Astrocyte (in vitro differentiated cells and primary cell): ENCODE results near the gene MEGF11. TPM values are rescaled to one million over a fixed set of nuclear protein-coding genes. Genes with fewer than 3 reads are reported as not detected.

Experiments
- DNase-seq: peaks from one replicate; pipeline ENCODE4 v3.0.0-alpha.2; 2010; ENCODE audit warnings: low read depth
- FAIRE-seq: peaks from 2 replicates; lab custom pipeline; 2011; peaks lifted over from hg19 to GRCh38; lab: Jason Lieb, UNC
- H2AFZ ChIP-seq: 2 replicates; pipeline ENCODE4 v1.6.0; 2012; ENCODE audit warnings: low read depth, low read length, inconsistent platforms
- H3K27ac ChIP-seq: 2 replicates; pipeline ENCODE4 v1.5.1; 2011; ENCODE audit warnings: low read depth, low read length, inconsistent platforms
- H3K27me3 ChIP-seq: 2 replicates; pipeline ENCODE4 v1.6.0; 2011; ENCODE audit warnings: low read length, inconsistent platforms; ENCODE audit not compliant: insufficient read depth
- H3K36me3 ChIP-seq: 2 replicates; pipeline ENCODE4 v1.5.1; 2011; ENCODE audit warnings: low read length, inconsistent platforms; ENCODE audit not compliant: insufficient read depth
- H3K4me1 ChIP-seq: 2 replicates; pipeline ENCODE4 v1.5.1; 2011; ENCODE audit warnings: low read length, inconsistent platforms; ENCODE audit not compliant: insufficient read depth
- H3K4me2 ChIP-seq: 2 replicates; pipeline ENCODE4 v1.6.0; 2012; ENCODE audit warnings: low read length, inconsistent platforms
- H3K4me3 ChIP-seq: 2 replicates; pipeline ENCODE4 v1.5.1; 2011; ENCODE audit warnings: low read depth, mild to moderate bottlenecking, low read length, inconsistent platforms; ENCODE audit not compliant: insufficient read depth
- H3K79me2 ChIP-seq: 2 replicates; pipeline ENCODE4 v1.6.0; 2012; ENCODE audit warnings: mild to moderate bottlenecking, low read length, inconsistent platforms; ENCODE audit not compliant: insufficient read depth
- H3K9ac ChIP-seq: 2 replicates; pipeline ENCODE4 v1.6.0; 2012; ENCODE audit warnings: mild to moderate bottlenecking, low read length, inconsistent platforms
- H3K9me3 ChIP-seq: 2 replicates; pipeline ENCODE4 v1.5.1; 2012; ENCODE audit warnings: low read depth, mild to moderate bottlenecking, low read length, inconsistent platforms; ENCODE audit not compliant: insufficient read depth
- H4K20me1 ChIP-seq: 2 replicates; pipeline ENCODE4 v1.6.0; 2012; ENCODE audit warnings: low read length, inconsistent platforms; ENCODE audit not compliant: insufficient read depth
- H3K27ac Mint-ChIP-seq: one replicate; pipeline ENCODE4 v1.8.0; 2021; ENCODE audit warnings: mild to moderate bottlenecking, mixed read lengths; ENCODE audit not compliant: unreplicated experiment
- H3K27me3 Mint-ChIP-seq: one replicate; pipeline ENCODE4 v1.8.0; 2021; ENCODE audit warnings: low read depth, mixed read lengths; ENCODE audit not compliant: unreplicated experiment
- H3K36me3 Mint-ChIP-seq: one replicate; pipeline ENCODE4 v1.8.0; 2021; ENCODE audit warnings: low read depth, mixed read lengths; ENCODE audit not compliant: unreplicated experiment
- H3K4me1 Mint-ChIP-seq: one replicate; pipeline ENCODE4 v1.8.0; 2021; ENCODE audit warnings: low read depth, mixed read lengths; ENCODE audit not compliant: unreplicated experiment
- H3K4me3 Mint-ChIP-seq: one replicate; pipeline ENCODE4 v1.8.0; 2021; ENCODE audit warnings: mild to moderate bottlenecking, moderate library complexity, mixed read lengths; ENCODE audit not compliant: unreplicated experiment
- H3K9me3 Mint-ChIP-seq: one replicate; pipeline ENCODE4 v1.8.0; 2021; ENCODE audit warnings: mild to moderate bottlenecking, mixed read lengths; ENCODE audit not compliant: unreplicated experiment
- EZH2 ChIP-seq: IDR thresholded peaks from 2 replicates; pipeline ENCODE4 v1.6.1; 2012; ENCODE audit warnings: mild to moderate bottlenecking, low read length, inconsistent platforms; ENCODE audit not compliant: insufficient read depth
- total RNA-seq: library from RNA; stranded (reverse); gene quantifications from 2 replicates; pipeline ENCODE4 v1.2.1, GENCODE V29; 2021
- TF ChIP-seq, protein P1 (sequence below): IDR thresholded peaks from 2 replicates; pipeline ENCODE4 v1.5.1; 2011; ENCODE audit warnings: low read depth, mild to moderate bottlenecking, inconsistent platforms, low read length, moderate library complexity; ENCODE audit not compliant: insufficient read depth

The MEGF11 gene
- total RNA-seq, 1 donor from 2014 or later: 0.16 TPM

DNA sequence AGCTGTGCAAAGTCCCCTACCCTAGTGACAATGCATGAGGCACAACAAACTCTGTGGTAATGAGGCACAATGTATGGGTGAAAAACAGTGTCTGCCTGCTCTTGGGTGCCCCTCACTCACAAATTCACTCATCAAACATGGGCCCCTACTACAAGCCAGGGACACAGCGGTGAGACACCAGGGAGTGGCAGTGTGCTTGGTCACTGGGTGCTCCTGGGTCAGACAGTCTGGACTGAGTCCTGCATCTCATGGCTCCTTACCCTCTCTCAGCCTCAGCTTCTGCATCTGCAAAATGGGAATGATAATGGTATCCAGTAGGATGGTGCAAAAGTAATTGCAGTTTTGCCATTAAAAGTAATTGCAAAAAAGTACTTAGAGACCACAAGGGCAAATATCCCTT is 184.7 kb downstream of the MEGF11 start:
- Mint-ChIP-seq H3K36me3 (no peaks in the 10 kb centered on the region), H3K9me3 (no peaks in the 10 kb centered on the region), H3K4me1 (peaks cover 7% of the 10 kb centered on the region), H3K4me3 (no peak overlapping the region), H3K27me3 (peaks cover 15% of the 10 kb centered on the region), H3K27ac (no peak overlapping the region)
- TF ChIP-seq EZH2: no peak
- TF ChIP-seq, protein P1, sequence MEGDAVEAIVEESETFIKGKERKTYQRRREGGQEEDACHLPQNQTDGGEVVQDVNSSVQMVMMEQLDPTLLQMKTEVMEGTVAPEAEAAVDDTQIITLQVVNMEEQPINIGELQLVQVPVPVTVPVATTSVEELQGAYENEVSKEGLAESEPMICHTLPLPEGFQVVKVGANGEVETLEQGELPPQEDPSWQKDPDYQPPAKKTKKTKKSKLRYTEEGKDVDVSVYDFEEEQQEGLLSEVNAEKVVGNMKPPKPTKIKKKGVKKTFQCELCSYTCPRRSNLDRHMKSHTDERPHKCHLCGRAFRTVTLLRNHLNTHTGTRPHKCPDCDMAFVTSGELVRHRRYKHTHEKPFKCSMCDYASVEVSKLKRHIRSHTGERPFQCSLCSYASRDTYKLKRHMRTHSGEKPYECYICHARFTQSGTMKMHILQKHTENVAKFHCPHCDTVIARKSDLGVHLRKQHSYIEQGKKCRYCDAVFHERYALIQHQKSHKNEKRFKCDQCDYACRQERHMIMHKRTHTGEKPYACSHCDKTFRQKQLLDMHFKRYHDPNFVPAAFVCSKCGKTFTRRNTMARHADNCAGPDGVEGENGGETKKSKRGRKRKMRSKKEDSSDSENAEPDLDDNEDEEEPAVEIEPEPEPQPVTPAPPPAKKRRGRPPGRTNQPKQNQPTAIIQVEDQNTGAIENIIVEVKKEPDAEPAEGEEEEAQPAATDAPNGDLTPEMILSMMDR: no peak
- Histone ChIP-seq H3K9me3 (no peaks in the 10 kb centered on the region), H3K4me1 (no peaks in the 10 kb centered on the region), H3K27ac (no peak overlapping the region), H3K79me2 (no peaks in the 10 kb centered on the region), H3K36me3 (no peaks in the 10 kb centered on the region), H4K20me1 (no peaks in the 10 kb centered on the region), H3K27me3 (peaks cover 30% of the 10 kb centered on the region), H3K4me3 (no peak overlapping the region), H3K9ac (no peak overlapping the region), H3K4me2 (no peak overlapping the region), H2AFZ (no peak overlapping the region)
- DNase-seq: no peak
- FAIRE-seq: no peak

DNA sequence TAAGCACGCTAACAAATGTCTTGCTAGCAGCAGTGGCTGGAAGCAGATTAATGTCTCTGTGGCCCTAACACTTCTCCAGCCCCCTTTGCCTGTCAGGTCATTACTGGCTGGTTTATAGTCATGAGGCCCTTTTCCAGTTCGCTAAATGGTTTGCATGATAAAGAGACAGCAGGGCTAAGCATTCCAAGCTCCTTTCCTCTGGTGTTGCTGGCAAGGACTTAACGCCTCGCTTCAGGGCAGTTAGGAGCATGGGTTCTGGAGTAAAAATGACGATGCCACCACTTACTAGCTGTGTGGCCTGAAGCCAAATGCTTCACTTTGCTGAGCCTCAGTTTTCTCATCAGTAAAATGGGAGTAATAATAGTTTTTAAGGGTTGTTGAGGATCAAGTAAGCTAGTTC is 185.9 kb downstream of the MEGF11 start:
- Mint-ChIP-seq H3K9me3 (no peaks in the 10 kb centered on the region), H3K4me1 (peaks cover 5% of the 10 kb centered on the region), H3K36me3 (no peaks in the 10 kb centered on the region), H3K4me3 (no peak overlapping the region), H3K27ac (no peak overlapping the region), H3K27me3 (peaks cover 15% of the 10 kb centered on the region)
- Histone ChIP-seq H3K4me1 (no peaks in the 10 kb centered on the region), H3K36me3 (no peaks in the 10 kb centered on the region), H3K9ac (no peak overlapping the region), H3K27me3 (peaks cover 25% of the 10 kb centered on the region), H3K27ac (no peak overlapping the region), H3K79me2 (no peaks in the 10 kb centered on the region), H2AFZ (no peak overlapping the region), H3K4me2 (no peak overlapping the region), H3K9me3 (no peaks in the 10 kb centered on the region), H4K20me1 (no peaks in the 10 kb centered on the region), H3K4me3 (no peak overlapping the region)
- FAIRE-seq: no peak
- no peak for DNase-seq
- TF ChIP-seq, protein P1: no peak
- TF ChIP-seq EZH2: no peak

DNA sequence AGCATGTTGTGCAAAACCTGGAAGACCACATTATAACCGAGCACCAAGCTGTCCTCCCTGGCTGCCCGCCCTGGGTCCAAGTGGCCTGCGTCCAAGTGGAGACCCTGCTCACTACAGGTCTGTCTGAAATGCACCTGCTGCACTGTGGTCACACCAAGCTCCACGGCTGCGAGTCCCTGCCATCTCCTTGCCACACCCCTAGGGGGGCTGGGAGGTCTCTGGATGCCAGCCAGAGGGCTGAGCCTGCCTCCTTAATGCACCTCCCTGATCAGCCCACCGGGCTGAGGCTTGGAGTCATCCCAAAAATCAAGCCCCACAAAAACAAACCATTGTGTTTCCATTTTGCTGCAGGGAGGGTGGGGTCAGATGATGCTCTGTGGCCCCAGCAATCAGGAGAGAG is 187.1 kb downstream of the MEGF11 start:
- Mint-ChIP-seq H3K27me3 (peaks cover 15% of the 10 kb centered on the region), H3K36me3 (no peaks in the 10 kb centered on the region), H3K4me3 (no peak overlapping the region), H3K27ac (no peak overlapping the region), H3K4me1 (no peaks in the 10 kb centered on the region), H3K9me3 (no peaks in the 10 kb centered on the region)
- Histone ChIP-seq H3K4me3 (no peak overlapping the region), H3K27ac (no peak overlapping the region), H3K4me1 (no peaks in the 10 kb centered on the region), H3K9me3 (no peaks in the 10 kb centered on the region), H4K20me1 (no peaks in the 10 kb centered on the region), H3K36me3 (no peaks in the 10 kb centered on the region), H3K4me2 (no peak overlapping the region), H3K9ac (no peak overlapping the region), H2AFZ (no peak overlapping the region), H3K27me3 (peaks cover 22% of the 10 kb centered on the region), H3K79me2 (no peaks in the 10 kb centered on the region)
- TF ChIP-seq, protein P1: no peak
- no peak for TF ChIP-seq EZH2
- FAIRE-seq (no peak), DNase-seq (no peak)
